ENCODE data around the gene RPS3. TPM values are rescaled to one million over a fixed set of nuclear protein-coding genes. Genes with fewer than 3 reads are reported as not detected.

The RPS3 gene
- polyA plus RNA-seq, 1 experiment = 3,250 TPM

GRCh38 chr11:75434886-75435570 lies 35.7 kb downstream of the RPS3 start:
- TF ChIP-seq CTCF (IDR thresholded peaks at IDR 0.05; ENCODE audit: low read depth, low read length) = no peak
- H3K4me3 ChIP-seq (ENCODE audit: low read depth, low read length) = no peak overlapping the region
- H3K9me3 ChIP-seq (ENCODE audit: control insufficient read depth, insufficient read depth, low read length) = no peaks in the 10 kb centered on the region
- peaks cover 45% of the 10 kb centered on the region for H3K27me3 ChIP-seq (ENCODE audit: control insufficient read depth, insufficient read depth, low read length)
- H3K27ac ChIP-seq (ENCODE audit: low read depth, low read length) = no peak overlapping the region
- DNase-seq (ENCODE audit: low read depth, low spot score) = no peak
- CTCF ChIA-PET = interaction anchor here (1.6 to 1.8 kb wide), 2 partner anchors 10 to 27 kb away, joined by 3 read pairs; no protein-coding TSS in a partner anchor
- POLR2A ChIA-PET = no interaction called here

- no peak overlapping the region for H3K4me3 ChIP-seq (ENCODE audit: low read depth, low read length)
- no peak for TF ChIP-seq CTCF (IDR thresholded peaks at IDR 0.05; ENCODE audit: low read depth, low read length)
- H3K27ac ChIP-seq (ENCODE audit: low read depth, low read length) = no peak overlapping the region
- POLR2A ChIA-PET = no interaction called here
- no peaks in the 10 kb centered on the region for H3K9me3 ChIP-seq (ENCODE audit: control insufficient read depth, insufficient read depth, low read length)
- H3K27me3 ChIP-seq (ENCODE audit: control insufficient read depth, insufficient read depth, low read length) = peaks cover 42% of the 10 kb centered on the region
- DNase-seq (ENCODE audit: low read depth, low spot score) = no peak
- CTCF ChIA-PET = interaction anchor here (1.6 kb wide), 1 partner anchor 9 kb away, joined by 3 read pairs; no protein-coding TSS in a partner anchor
These were observed 36.2 kb downstream of the RPS3 start for GRCh38 chr11:75435571-75435925.

- Histone ChIP-seq H3K27ac (ENCODE audit: low read depth, low read length) (no peak overlapping the region), H3K27me3 (ENCODE audit: control insufficient read depth, insufficient read depth, low read length) (peaks cover 35% of the 10 kb centered on the region), H3K4me3 (ENCODE audit: low read depth, low read length) (no peak overlapping the region), H3K9me3 (ENCODE audit: control insufficient read depth, insufficient read depth, low read length) (no peaks in the 10 kb centered on the region)
- ChIA-PET CTCF (interaction anchor here (1.1 to 1.4 kb wide), 3 partner anchors 11 to 97 kb away, joined by 3 to 4 read pairs (median 3); no protein-coding TSS in a partner anchor), POLR2A (interaction anchor here (0.6 kb wide), 1 partner anchor 127 kb away, joined by 5 read pairs; no protein-coding TSS in a partner anchor)
- no peak for DNase-seq (ENCODE audit: low read depth, low spot score)
- TF ChIP-seq CTCF (IDR thresholded peaks at IDR 0.05; ENCODE audit: low read depth, low read length) = no peak
These were observed 37.5 kb downstream of the RPS3 start for GRCh38 chr11:75436806-75437205.

GRCh38 chr11:75437966-75438659 lies 38.8 kb downstream of the RPS3 start:
- Histone ChIP-seq H3K9me3 (ENCODE audit: control insufficient read depth, insufficient read depth, low read length) (no peaks in the 10 kb centered on the region), H3K27ac (ENCODE audit: low read depth, low read length) (no peak overlapping the region), H3K4me3 (ENCODE audit: low read depth, low read length) (no peak overlapping the region), H3K27me3 (ENCODE audit: control insufficient read depth, insufficient read depth, low read length) (peaks cover 30% of the 10 kb centered on the region)
- no peak for DNase-seq (ENCODE audit: low read depth, low spot score)
- TF ChIP-seq CTCF (IDR thresholded peaks at IDR 0.05; ENCODE audit: low read depth, low read length) = no peak
- CTCF ChIA-PET = no interaction called here
- POLR2A ChIA-PET = no interaction called here

- POLR2A ChIA-PET = no interaction called here
- Histone ChIP-seq H3K27me3 (ENCODE audit: control insufficient read depth, insufficient read depth, low read length) (peaks cover 25% of the 10 kb centered on the region), H3K27ac (ENCODE audit: low read depth, low read length) (no peak overlapping the region), H3K4me3 (ENCODE audit: low read depth, low read length) (no peak overlapping the region), H3K9me3 (ENCODE audit: control insufficient read depth, insufficient read depth, low read length) (no peaks in the 10 kb centered on the region)
- no peak for TF ChIP-seq CTCF (IDR thresholded peaks at IDR 0.05; ENCODE audit: low read depth, low read length)
- CTCF ChIA-PET = no interaction called here
- no peak for DNase-seq (ENCODE audit: low read depth, low spot score)
These were observed 39.7 kb downstream of the RPS3 start for GRCh38 chr11:75439026-75439425.
